C1 segment of cervical spinal cord (tissue), 14 donors: ENCODE results near the gene UNG.
"Not testable (repeated sequence)": the region's sequence is repeated elsewhere in the genome, so short reads cannot be mapped to it uniquely, and the experiment has no call there.

ENCODE experiments used
- DNase-seq, 14 donors: peaks; one replicate each; lab custom pipeline; 2025; lab: John Stamatoyannopoulos, UW

Gene UNG

GRCh38 chr12:109120557-109120956 lies 23.2 kb downstream of the UNG start:
- no peak for DNase-seq

GRCh38 chr12:109121346-109121880 lies 24.0 kb downstream of the UNG start:
- DNase-seq: no peak

- DNase-seq: no peak
Measured at GRCh38 chr12:109124878-109125648, 27.7 kb downstream of the UNG start.

- DNase-seq: no peak
Measured at GRCh38 chr12:109125791-109126190, 28.4 kb downstream of the UNG start.

- no peak for DNase-seq
Measured at GRCh38 chr12:109126784-109127183, 29.4 kb downstream of the UNG start.

GRCh38 chr12:109127533-109128242 lies 30.3 kb downstream of the UNG start:
- no peak for DNase-seq

GRCh38 chr12:109130297-109131153 lies 33.1 kb downstream of the UNG start:
- DNase-seq: no peak

- DNase-seq: peak in 5 of 14 donors; percentile 10 to 73 (median 15)
Measured at GRCh38 chr12:109131154-109132050, 34.0 kb downstream of the UNG start.

GRCh38 chr12:109134186-109134917 lies 37.0 kb downstream of the UNG start:
- peak in 1 of 14 donors; percentile 20 for DNase-seq

GRCh38 chr12:109137055-109137454 lies 39.7 kb downstream of the UNG start:
- DNase-seq: no peak

- no peak for DNase-seq
Measured at GRCh38 chr12:109139360-109139759, 42.0 kb downstream of the UNG start.

- DNase-seq: no peak
Measured at GRCh38 chr12:109139791-109140190, 42.4 kb downstream of the UNG start.

GRCh38 chr12:109140560-109140959 lies 43.2 kb downstream of the UNG start:
- no peak for DNase-seq

GRCh38 chr12:109144224-109144623 lies 46.8 kb downstream of the UNG start:
- no peak for DNase-seq

GRCh38 chr12:109147126-109147525 lies 49.7 kb downstream of the UNG start:
- not testable (repeated sequence) for DNase-seq

- DNase-seq: peak in 1 of 14 donors; percentile 6
Measured at GRCh38 chr12:109147954-109148353, 50.6 kb downstream of the UNG start.

GRCh38 chr12:109150124-109150640 lies 52.8 kb downstream of the UNG start:
- no peak for DNase-seq

GRCh38 chr12:109151457-109151856 lies 54.1 kb downstream of the UNG start:
- no peak for DNase-seq

GRCh38 chr12:109153821-109154441 lies 56.5 kb downstream of the UNG start:
- DNase-seq: peak in 1 of 14 donors; percentile 4
